ENCODE results near the gene STEAP1B. TPM values are rescaled to one million over a fixed set of nuclear protein-coding genes. Genes with fewer than 3 reads are reported as not detected.

The STEAP1B gene
- polyA plus RNA-seq, 1 of the 3 experiments (the other 2 are of a cell fraction), result 14.7 TPM

GRCh38 chr7:22460363-22460988 lies 39.5 kb downstream of the STEAP1B start:
- Histone ChIP-seq H3K27me3 (ENCODE audit: insufficient read depth) (no peaks in the 10 kb centered on the region), H3K79me2 (ENCODE audit: insufficient read depth) (no peaks in the 10 kb centered on the region), H3K4me3 (ENCODE audit: low read depth in 2 of 2, low read length in 1 of 2) (no peak overlapping the region), H3K27ac (ENCODE audit: low read depth in 2 of 2, low read length in 1 of 2) (no peak overlapping the region), H2AFZ (ENCODE audit: low read depth) (no peak overlapping the region), H3K9me2 (no peaks in the 10 kb centered on the region), H3K9ac (no peak overlapping the region), H3K4me1 (ENCODE audit: control insufficient read depth in 1 of 2, insufficient read depth in 2 of 2, low read depth in 1 of 2, low read length in 1 of 2) (no peaks in the 10 kb centered on the region), H3F3A (replicated peaks; ENCODE audit: insufficient read depth) (no peaks in the 10 kb centered on the region), H3K36me3 (replicated peaks in 1 of 2; ENCODE audit: control insufficient read depth in 1 of 2, insufficient read depth in 2 of 2, low read length in 1 of 2) (no peaks in the 10 kb centered on the region), H3K9me3 (no peaks in the 10 kb centered on the region), H3K4me2 (no peak overlapping the region), H4K20me1 (ENCODE audit: insufficient read depth) (no peaks in the 10 kb centered on the region)
- DNase-seq, result no peak
- TF ChIP-seq MAX (IDR thresholded peaks at IDR 0.05; ENCODE audit: low read depth) (no peak), ZBTB33 (IDR thresholded peaks at IDR 0.05; ENCODE audit: borderline replicate concordance, low read depth) (no peak), SIN3A (IDR thresholded peaks at IDR 0.05; ENCODE audit: borderline replicate concordance, low read depth, low read length) (no peak), RXRA (IDR thresholded peaks at IDR 0.05; ENCODE audit: borderline replicate concordance, low read depth) (no peak), JUND (IDR thresholded peaks at IDR 0.05) (no peak), GABPA (IDR thresholded peaks at IDR 0.05; ENCODE audit: low read depth) (no peak), REST (IDR thresholded peaks at IDR 0.05; ENCODE audit: low read depth, low read length) (no peak), NRF1 (IDR thresholded peaks at IDR 0.05; ENCODE audit: low read depth, low read length) (no peak), NFIC (IDR thresholded peaks at IDR 0.05; ENCODE audit: borderline replicate concordance) (no peak), CHD2 (IDR thresholded peaks at IDR 0.05; ENCODE audit: low read length, partially characterized antibody) (no peak), ELF1 (IDR thresholded peaks at IDR 0.05) (no peak), IRF3 (IDR thresholded peaks at IDR 0.05; ENCODE audit: low read depth, low read length) (no peak), FOXM1 (IDR thresholded peaks at IDR 0.05; ENCODE audit: low read depth) (no peak), CTCF (IDR thresholded peaks at IDR 0.05) (no peak), EZH2phosphoT487 (IDR thresholded peaks at IDR 0.05; ENCODE audit: borderline replicate concordance, low read depth) (no peak), RAD21 (IDR thresholded peaks at IDR 0.05; ENCODE audit: low read length) (no peak)
- CTCF ChIA-PET, result interaction anchor here (1.1 to 2.2 kb wide), 4 partner anchors 9 to 350 kb away, joined by 3 to 10 read pairs (median 6); no protein-coding TSS in a partner anchor
- POLR2A ChIA-PET, result no interaction called here
- WGBS (ENCODE audit: low lambda C conversion rate), result 78% methylated on average over 3 of the region's 5 CpGs
